ENCODE results near the gene FN1. TPM values are rescaled to one million over a fixed set of nuclear protein-coding genes. Genes with fewer than 3 reads are reported as not detected.

Gene FN1
- total and polyA plus RNA-seq, 9 donors, result 96.3 to 979 (median 287) TPM

- Histone ChIP-seq H3K4me3 (no peak overlapping the region), H3K4me1 (ENCODE audit: insufficient read depth) (no peaks in the 10 kb centered on the region), H3K36me3 (no peaks in the 10 kb centered on the region), H3K27me3 (no peaks in the 10 kb centered on the region), H3K9me3 (no peaks in the 10 kb centered on the region), H3K27ac (no peak overlapping the region)
- intact Hi-C loops (cut with DNase I), result no loop called here
- WGBS, 3 donors, result 41 to 50% (median 43%) methylated on average over 2 of the region's 2 CpGs
- no peak for DNase-seq
- TF ChIP-seq EP300 (IDR thresholded peaks at IDR 0.05), result no peak
- TF ChIP-seq, protein P1, sequence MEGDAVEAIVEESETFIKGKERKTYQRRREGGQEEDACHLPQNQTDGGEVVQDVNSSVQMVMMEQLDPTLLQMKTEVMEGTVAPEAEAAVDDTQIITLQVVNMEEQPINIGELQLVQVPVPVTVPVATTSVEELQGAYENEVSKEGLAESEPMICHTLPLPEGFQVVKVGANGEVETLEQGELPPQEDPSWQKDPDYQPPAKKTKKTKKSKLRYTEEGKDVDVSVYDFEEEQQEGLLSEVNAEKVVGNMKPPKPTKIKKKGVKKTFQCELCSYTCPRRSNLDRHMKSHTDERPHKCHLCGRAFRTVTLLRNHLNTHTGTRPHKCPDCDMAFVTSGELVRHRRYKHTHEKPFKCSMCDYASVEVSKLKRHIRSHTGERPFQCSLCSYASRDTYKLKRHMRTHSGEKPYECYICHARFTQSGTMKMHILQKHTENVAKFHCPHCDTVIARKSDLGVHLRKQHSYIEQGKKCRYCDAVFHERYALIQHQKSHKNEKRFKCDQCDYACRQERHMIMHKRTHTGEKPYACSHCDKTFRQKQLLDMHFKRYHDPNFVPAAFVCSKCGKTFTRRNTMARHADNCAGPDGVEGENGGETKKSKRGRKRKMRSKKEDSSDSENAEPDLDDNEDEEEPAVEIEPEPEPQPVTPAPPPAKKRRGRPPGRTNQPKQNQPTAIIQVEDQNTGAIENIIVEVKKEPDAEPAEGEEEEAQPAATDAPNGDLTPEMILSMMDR (IDR thresholded peaks at IDR 0.05), result no peak
- no peak for TF ChIP-seq POLR2A (IDR thresholded peaks at IDR 0.05)
These were observed 39.1 kb downstream of the FN1 start for GRCh38 chr2:215396595-215397313.

DNA sequence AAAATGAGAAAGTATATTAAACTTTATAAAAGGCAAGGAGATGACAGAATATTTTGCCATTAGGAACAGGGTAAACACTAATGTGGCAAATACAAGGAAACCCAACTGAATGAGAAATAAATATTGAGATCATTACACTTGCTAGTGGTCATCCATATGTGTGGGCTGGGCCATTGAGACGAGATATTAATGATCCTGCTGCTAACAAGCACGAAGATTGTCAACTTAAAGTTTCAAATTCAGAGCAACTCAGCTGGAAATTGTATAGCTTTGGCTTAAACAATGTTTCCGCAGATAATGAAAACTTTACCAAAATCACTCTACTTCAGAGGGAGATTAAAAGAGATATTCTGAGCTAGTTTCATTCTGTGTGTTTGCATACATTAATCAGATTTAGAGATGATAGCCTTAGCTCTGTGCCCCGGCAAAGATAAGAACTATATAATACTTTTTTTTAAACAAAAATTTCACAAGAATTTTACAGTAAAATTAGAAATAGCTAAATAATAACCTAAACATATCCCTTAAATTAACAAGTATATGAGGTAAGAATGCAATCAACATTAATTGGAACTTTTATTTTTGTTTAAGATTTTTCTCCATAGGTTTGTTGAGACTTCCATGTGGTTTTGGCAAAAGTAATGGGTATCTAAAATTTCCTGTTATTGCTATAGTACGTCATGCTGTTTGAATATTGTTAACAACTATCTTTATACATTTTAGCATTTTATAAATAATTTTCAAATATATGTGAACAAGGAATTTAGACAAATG is 40.0 kb downstream of the FN1 start:
- 67 to 76% (median 69%) methylated on average over 5 of the region's 5 CpGs for WGBS, 3 donors
- Histone ChIP-seq H3K9me3 (no peaks in the 10 kb centered on the region), H3K27me3 (no peaks in the 10 kb centered on the region), H3K27ac (no peak overlapping the region), H3K36me3 (no peaks in the 10 kb centered on the region), H3K4me1 (ENCODE audit: insufficient read depth) (no peaks in the 10 kb centered on the region), H3K4me3 (no peak overlapping the region)
- intact Hi-C loops (cut with DNase I), result no loop called here
- TF ChIP-seq, protein P1 (IDR thresholded peaks at IDR 0.05), result no peak
- TF ChIP-seq POLR2A (IDR thresholded peaks at IDR 0.05) (no peak), EP300 (IDR thresholded peaks at IDR 0.05) (no peak)
- DNase-seq, result no peak

- WGBS, 3 donors, result 79 to 83% (median 81%) methylated on average over 7 of the region's 7 CpGs
- H3K27me3 ChIP-seq, result no peaks in the 10 kb centered on the region
- H3K4me3 ChIP-seq, result no peak overlapping the region
- intact Hi-C loops (cut with DNase I), result no loop called here
- H3K4me1 ChIP-seq (ENCODE audit: insufficient read depth), result no peaks in the 10 kb centered on the region
- H3K36me3 ChIP-seq, result no peaks in the 10 kb centered on the region
- TF ChIP-seq EP300 (IDR thresholded peaks at IDR 0.05) (no peak), POLR2A (IDR thresholded peaks at IDR 0.05) (no peak)
- TF ChIP-seq, protein P1 (IDR thresholded peaks at IDR 0.05), result no peak
- H3K9me3 ChIP-seq, result no peaks in the 10 kb centered on the region
- no peak for DNase-seq
- H3K27ac ChIP-seq, result no peak overlapping the region
These were observed 41.6 kb downstream of the FN1 start for GRCh38 chr2:215394102-215394805.

DNA sequence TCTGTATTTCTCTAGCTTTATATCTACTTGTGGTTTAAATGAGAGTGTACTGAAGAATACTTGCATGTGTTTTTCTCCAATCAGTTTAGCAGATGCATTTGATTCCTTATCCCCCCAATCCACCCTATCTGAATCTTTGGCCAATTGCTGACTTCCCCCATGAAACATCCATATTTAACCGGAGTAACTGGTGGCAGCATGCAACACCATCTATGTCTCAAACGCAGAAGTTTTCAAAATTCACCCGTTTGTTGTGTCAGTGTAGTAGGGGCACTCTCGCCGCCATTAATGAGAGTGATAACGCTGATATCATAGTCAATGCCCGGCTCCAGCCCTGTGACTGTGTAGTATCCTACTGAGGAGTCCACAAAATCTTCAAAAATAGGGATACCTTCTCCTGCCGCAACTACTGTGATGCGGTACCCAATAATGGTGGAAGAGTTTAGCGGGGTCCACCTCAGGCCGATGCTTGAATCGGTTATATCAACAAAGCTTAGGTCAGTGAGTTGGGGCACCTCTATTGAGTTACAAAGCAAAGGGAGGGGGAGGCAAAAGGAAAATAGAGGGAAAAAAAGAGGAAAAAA is 43.1 kb downstream of the FN1 start:
- TF ChIP-seq POLR2A (IDR thresholded peaks at IDR 0.05), result no peak
- TF ChIP-seq, protein P1 (IDR thresholded peaks at IDR 0.05), result no peak
- no peak for TF ChIP-seq EP300 (IDR thresholded peaks at IDR 0.05)
- Histone ChIP-seq H3K4me3 (no peak overlapping the region), H3K27me3 (no peaks in the 10 kb centered on the region), H3K27ac (no peak overlapping the region), H3K4me1 (ENCODE audit: insufficient read depth) (no peaks in the 10 kb centered on the region), H3K36me3 (no peaks in the 10 kb centered on the region), H3K9me3 (no peaks in the 10 kb centered on the region)
- no peak for DNase-seq
- intact Hi-C loops (cut with DNase I), result no loop called here
- 93 to 95% (median 93%) methylated on average over 12 of the region's 12 CpGs for WGBS, 3 donors
